GM12872 (cell line): Measurements from ENCODE around the gene RPL39.

Experiments
- CTCF ChIP-seq: IDR thresholded peaks from 3 replicates; pipeline ENCODE4 v1.5.1; 2011; ENCODE audit warnings: low read depth, mild to moderate bottlenecking, low read length, moderate library complexity; ENCODE audit not compliant: insufficient read depth

RPL39 gene

GRCh38 chrX:119763836-119764387 is 27.5 kb downstream of the RPL39 start:
- TF ChIP-seq CTCF = no peak

GRCh38 chrX:119763181-119763580 is 28.2 kb downstream of the RPL39 start:
- no peak for TF ChIP-seq CTCF

GRCh38 chrX:119762718-119763117 is 28.7 kb downstream of the RPL39 start:
- no peak for TF ChIP-seq CTCF

- TF ChIP-seq CTCF = no peak
Observed at GRCh38 chrX:119760026-119760877, 31.2 kb downstream of the RPL39 start.

- TF ChIP-seq CTCF = no peak
Observed at GRCh38 chrX:119759248-119759766, 32.1 kb downstream of the RPL39 start.

- 0 out of 3 replicates have a peak, but pooled peaks have one; percentile 14 for TF ChIP-seq CTCF
Observed at GRCh38 chrX:119758731-119759247, 32.6 kb downstream of the RPL39 start.

GRCh38 chrX:119757979-119758730 is 33.3 kb downstream of the RPL39 start, which contains the start of gene SOWAHD:
SOWAHD (plus strand) TSS chrX:119758588; CDS start chrX:119758668, 80 bp downstream.
- no peak for TF ChIP-seq CTCF
